Uterus (tissue), 4 donors: ENCODE results near the gene RNF112. TPM values are rescaled to one million over a fixed set of nuclear protein-coding genes. Genes with fewer than 3 reads are reported as not detected.

ENCODE experiments used
- DNase-seq, 2 donors: peaks; one replicate each; pipeline ENCODE4 v3.0.0-alpha.2; 2019 to 2020
- H3K27ac ChIP-seq, 2 donors: fragments of 200-600 bp; sonication (generic); 1 replicate in 1 of 2; 2 replicates in 1 of 2; pipeline ENCODE4 v1.5.1; 2016 to 2018
- H3K27me3 ChIP-seq, 2 donors: fragments of 200-600 bp; sonication (generic); one replicate each; pipeline ENCODE4 v1.5.1; 2018 to 2019; ENCODE audit warnings: control low read depth in 1 of 2
- H3K36me3 ChIP-seq, 2 donors: fragments of 200-600 bp; sonication (generic); one replicate each; pipeline ENCODE4 v1.5.1; 2019; ENCODE audit warnings: control low read depth in 1 of 2
- H3K4me1 ChIP-seq, 2 donors: fragments of 200-600 bp; sonication (generic); one replicate each; pipeline ENCODE4 v1.5.1; 2018 to 2019; ENCODE audit warnings: control low read depth in 1 of 2
- H3K4me3 ChIP-seq, 2 donors: fragments of 200-600 bp; sonication (generic); 1 replicate in 1 of 2; 2 replicates in 1 of 2; pipeline ENCODE4 v1.5.1; 2018 to 2019; ENCODE audit warnings: mild to moderate bottlenecking in 1 of 2
- H3K9me3 ChIP-seq, 2 donors: fragments of 200-600 bp; sonication (generic); one replicate each; pipeline ENCODE4 v1.5.1; 2019; ENCODE audit warnings: control low read depth in 1 of 2
- POLR2A ChIP-seq, 2 donors: fragments of 450-650 bp; IDR thresholded peaks; one replicate each; pipeline ENCODE4 v1.6.1; 2016; ENCODE audit warnings: antibody characterized with exemption in 2 of 2, mild to moderate bottlenecking in 1 of 2, moderate library complexity in 1 of 2
- intact Hi-C: fragments of 100-400 bp; cut with DNase I; formaldehyde crosslinking; loops from one replicate; pipeline ENCODE4 v1.15.1; 2023; ENCODE audit warnings: low total_unique reads
- total RNA-seq, 4 donors: library from RNA; depleted of rRNA in 3 of 4; stranded (reverse); fragments of >200 nt in 3 of 4; gene quantifications; one replicate each; pipeline versions ENCODE4 v1.1.0 to v1.2.4, GENCODE V29; 2014 to 2023
- TF ChIP-seq, protein P1 (sequence below), 4 experiments: fragments of 200-600 bp in 2 of 4; fragments of 450-650 bp in 2 of 4; sonication (generic) in 2 of 4; IDR thresholded peaks; one replicate each; pipeline ENCODE4 v1.5.1; 2016 to 2019; ENCODE audit warnings: antibody characterized with exemption in 4 of 4, mild to moderate bottlenecking in 2 of 4, moderate library complexity in 1 of 4
- donor health status: DM: yes; HTN: yes; CAD: no.

The RNF112 gene
- total RNA-seq, 4 donors from 2014 or later = 0.88 to 14.7 (median 3.7) TPM

DNA sequence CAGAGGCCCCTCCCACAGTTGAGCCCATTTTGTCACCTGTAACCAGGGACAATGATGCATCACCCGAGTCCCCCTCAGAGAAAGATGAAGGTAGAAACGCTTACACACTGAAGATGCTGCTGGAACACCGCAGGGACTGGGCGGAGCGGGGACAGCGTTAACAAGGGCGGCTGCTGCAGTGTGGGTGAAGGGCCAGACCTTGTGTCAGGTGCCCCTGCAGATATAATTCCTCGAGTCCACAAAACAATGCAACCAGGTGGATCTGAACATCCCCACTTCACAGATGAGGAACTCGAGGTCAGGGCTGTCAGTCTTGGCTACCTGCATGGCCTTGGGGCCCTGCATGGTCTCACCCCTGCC lies 39.0 kb upstream of the RNF112 start:
- H3K4me3 ChIP-seq = no peak overlapping the region
- DNase-seq = peak; percentile 11 to 13
- TF ChIP-seq POLR2A (IDR thresholded peaks at IDR 0.05) = no peak
- TF ChIP-seq, protein P1, sequence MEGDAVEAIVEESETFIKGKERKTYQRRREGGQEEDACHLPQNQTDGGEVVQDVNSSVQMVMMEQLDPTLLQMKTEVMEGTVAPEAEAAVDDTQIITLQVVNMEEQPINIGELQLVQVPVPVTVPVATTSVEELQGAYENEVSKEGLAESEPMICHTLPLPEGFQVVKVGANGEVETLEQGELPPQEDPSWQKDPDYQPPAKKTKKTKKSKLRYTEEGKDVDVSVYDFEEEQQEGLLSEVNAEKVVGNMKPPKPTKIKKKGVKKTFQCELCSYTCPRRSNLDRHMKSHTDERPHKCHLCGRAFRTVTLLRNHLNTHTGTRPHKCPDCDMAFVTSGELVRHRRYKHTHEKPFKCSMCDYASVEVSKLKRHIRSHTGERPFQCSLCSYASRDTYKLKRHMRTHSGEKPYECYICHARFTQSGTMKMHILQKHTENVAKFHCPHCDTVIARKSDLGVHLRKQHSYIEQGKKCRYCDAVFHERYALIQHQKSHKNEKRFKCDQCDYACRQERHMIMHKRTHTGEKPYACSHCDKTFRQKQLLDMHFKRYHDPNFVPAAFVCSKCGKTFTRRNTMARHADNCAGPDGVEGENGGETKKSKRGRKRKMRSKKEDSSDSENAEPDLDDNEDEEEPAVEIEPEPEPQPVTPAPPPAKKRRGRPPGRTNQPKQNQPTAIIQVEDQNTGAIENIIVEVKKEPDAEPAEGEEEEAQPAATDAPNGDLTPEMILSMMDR (IDR thresholded peaks at IDR 0.05) = no peak
- intact Hi-C loops = loop anchor here (10.0 kb wide), 2 partner anchors 73 to 143 kb away; no protein-coding TSS in a partner anchor
- no peak overlapping the region for H3K27ac ChIP-seq
- no peaks in the 10 kb centered on the region for H3K27me3 ChIP-seq
- no peaks in the 10 kb centered on the region for H3K36me3 ChIP-seq
- no peaks in the 10 kb centered on the region for H3K9me3 ChIP-seq
- H3K4me1 ChIP-seq = peaks cover 0 to 2% of the 10 kb centered on the region in 2 donors

DNA sequence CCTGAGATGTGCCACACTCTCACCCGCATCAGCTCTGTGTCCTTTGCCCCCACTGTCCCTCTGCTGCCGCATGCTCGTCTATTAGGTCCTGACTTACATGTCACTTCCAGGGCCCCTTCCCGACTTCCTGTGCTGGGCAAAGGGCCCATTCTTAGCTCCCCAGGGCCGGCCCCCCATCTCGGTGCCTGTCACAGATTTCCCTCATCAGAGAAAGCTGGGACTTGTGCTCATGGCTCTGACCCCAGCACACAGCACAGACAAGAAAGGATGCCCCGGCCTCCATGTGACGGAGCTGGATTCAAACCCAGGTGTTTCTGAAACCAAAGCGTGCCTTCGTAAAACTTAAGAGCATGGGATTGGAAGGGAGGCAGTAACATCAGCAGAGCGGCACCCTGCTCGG lies 38.6 kb upstream of the RNF112 start:
- Histone ChIP-seq H3K9me3 (no peaks in the 10 kb centered on the region), H3K27me3 (no peaks in the 10 kb centered on the region), H3K4me1 (peaks cover 0 to 5% of the 10 kb centered on the region in 2 donors), H3K4me3 (no peak overlapping the region), H3K36me3 (no peaks in the 10 kb centered on the region), H3K27ac (no peak overlapping the region)
- intact Hi-C loops = loop anchor here (10.0 kb wide), 2 partner anchors 72 to 142 kb away; no protein-coding TSS in a partner anchor
- DNase-seq = no peak
- TF ChIP-seq, protein P1 (IDR thresholded peaks at IDR 0.05) = no peak

- H3K4me1 ChIP-seq = peaks cover 0 to 5% of the 10 kb centered on the region in 2 donors
- intact Hi-C loops = loop anchor here (10.0 kb wide), 2 partner anchors 72 to 142 kb away; no protein-coding TSS in a partner anchor
- TF ChIP-seq, protein P1 (IDR thresholded peaks at IDR 0.05) = no peak
- TF ChIP-seq POLR2A (IDR thresholded peaks at IDR 0.05) = no peak
- H3K27ac ChIP-seq = no peak overlapping the region
- no peaks in the 10 kb centered on the region for H3K36me3 ChIP-seq
- no peaks in the 10 kb centered on the region for H3K9me3 ChIP-seq
- H3K4me3 ChIP-seq = no peak overlapping the region
- DNase-seq = peak; percentile 12 to 15
- H3K27me3 ChIP-seq = no peaks in the 10 kb centered on the region
Measured at GRCh38 chr17:19372866-19373504, 38.0 kb upstream of the RNF112 start.

DNA sequence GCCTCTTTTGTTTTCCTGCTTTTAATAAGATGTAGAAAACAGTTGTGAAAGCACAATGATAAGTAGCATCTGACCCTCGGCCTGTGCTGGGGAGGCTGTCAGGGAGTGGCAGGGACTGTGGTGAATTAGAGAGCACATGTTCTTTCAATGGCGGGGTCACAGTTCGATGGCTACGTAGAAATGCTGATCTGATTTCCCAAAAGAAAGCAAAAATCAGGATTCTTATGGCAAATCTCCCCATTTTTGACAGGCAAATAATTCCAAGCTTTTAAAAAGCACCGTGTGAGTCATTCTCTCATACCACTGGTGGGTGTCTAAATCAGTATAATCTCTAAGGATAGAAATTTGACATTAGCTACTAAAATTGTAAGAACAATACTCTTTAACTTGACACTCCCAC lies 36.9 kb upstream of the RNF112 start:
- H3K36me3 ChIP-seq = no peaks in the 10 kb centered on the region
- no peak overlapping the region for H3K27ac ChIP-seq
- intact Hi-C loops = loop anchor here (10.0 kb wide), 2 partner anchors 71 to 141 kb away; no protein-coding TSS in a partner anchor
- no peaks in the 10 kb centered on the region for H3K9me3 ChIP-seq
- H3K4me3 ChIP-seq = no peak overlapping the region
- no peak for DNase-seq
- no peaks in the 10 kb centered on the region for H3K27me3 ChIP-seq
- TF ChIP-seq POLR2A (IDR thresholded peaks at IDR 0.05) = no peak
- TF ChIP-seq, protein P1 (IDR thresholded peaks at IDR 0.05) = no peak
- peaks cover 0 to 5% of the 10 kb centered on the region in 2 donors for H3K4me1 ChIP-seq

- Histone ChIP-seq H3K27ac (no peak overlapping the region), H3K27me3 (no peaks in the 10 kb centered on the region), H3K4me3 (no peak overlapping the region), H3K36me3 (no peaks in the 10 kb centered on the region), H3K9me3 (no peaks in the 10 kb centered on the region), H3K4me1 (peaks cover 5 to 6% of the 10 kb centered on the region in 2 donors)
- DNase-seq = no peak
- intact Hi-C loops = loop anchor here (10.0 kb wide), 2 partner anchors 69 to 139 kb away; no protein-coding TSS in a partner anchor
- TF ChIP-seq POLR2A (IDR thresholded peaks at IDR 0.05) = no peak
- TF ChIP-seq, protein P1 (IDR thresholded peaks at IDR 0.05) = no peak
Measured at GRCh38 chr17:19375732-19376131, 35.3 kb upstream of the RNF112 start.
